CD14-positive monocyte (primary cell): ENCODE results near the gene PPARG. TPM values are rescaled to one million over a fixed set of nuclear protein-coding genes. Genes with fewer than 3 reads are reported as not detected.

Source experiments
- DNase-seq, 3 donors: peaks; one replicate each; pipeline ENCODE4 v3.0.0-alpha.2; 2011 to 2022
- H2AFZ ChIP-seq: 2 replicates; pipeline ENCODE4 v1.6.0; 2012; ENCODE audit warnings: mild to moderate bottlenecking, low read depth, low read length, inconsistent platforms; ENCODE audit not compliant: insufficient read depth, poor library complexity, severe bottlenecking
- H3K27ac ChIP-seq, 2 donors: 1 replicate in 1 of 2; 2 replicates in 1 of 2; pipeline ENCODE4 v1.5.1; 2012 to 2013; ENCODE audit warnings: low read length in 2 of 2, control low read depth in 1 of 2, inconsistent platforms in 1 of 2, low read depth in 1 of 2, mild to moderate bottlenecking in 1 of 2
- H3K27me3 ChIP-seq, 2 donors: one replicate each; pipeline versions ENCODE4 v1.6.0 to v1.6.1; 2011 to 2013; ENCODE audit warnings: low read length in 2 of 2; ENCODE audit not compliant: control insufficient read depth in 2 of 2, insufficient read depth in 2 of 2
- H3K36me3 ChIP-seq, 2 donors: replicated peaks in 1 of 2; 1 replicate in 1 of 2; 2 replicates in 1 of 2; pipeline versions ENCODE4 v1.5.1 to v1.6.1; 2012 to 2013; ENCODE audit warnings: low read length in 2 of 2, control low read depth in 1 of 2, inconsistent platforms in 1 of 2, mild to moderate bottlenecking in 1 of 2; ENCODE audit not compliant: insufficient read depth in 2 of 2, control insufficient read depth in 1 of 2
- H3K4me1 ChIP-seq, 2 donors: 1 replicate in 1 of 2; 2 replicates in 1 of 2; pipeline versions ENCODE4 v1.5.1 to v1.6.1; 2012 to 2013; ENCODE audit warnings: low read length in 2 of 2, control low read depth in 1 of 2, inconsistent platforms in 1 of 2, mild to moderate bottlenecking in 1 of 2, moderate library complexity in 1 of 2; ENCODE audit not compliant: insufficient read depth in 2 of 2, control insufficient read depth in 1 of 2
- H3K4me2 ChIP-seq: replicated peaks from 2 replicates; pipeline ENCODE3; 2012; ENCODE audit warnings: low read length, moderate library complexity, mild to moderate bottlenecking; ENCODE audit not compliant: poor library complexity, severe bottlenecking; ENCODE audit errors: extremely low read depth
- H3K4me3 ChIP-seq, 3 experiments: fragments of 200-600 bp in 1 of 3; sonication (generic) in 1 of 3; replicated peaks in 1 of 3; 1 replicate in 2 of 3; 2 replicates in 1 of 3; pipeline ENCODE4 v1.5.1; 2011 to 2013; ENCODE audit warnings: low read length in 3 of 3, mild to moderate bottlenecking in 3 of 3, control low read depth in 2 of 3, low read depth in 2 of 3, inconsistent platforms in 1 of 3, moderate library complexity in 1 of 3
- H3K79me2 ChIP-seq: 2 replicates; pipeline ENCODE4 v1.6.0; 2012; ENCODE audit warnings: mild to moderate bottlenecking, control low read depth, inconsistent platforms, low read length, moderate library complexity; ENCODE audit not compliant: insufficient read depth
- H3K9ac ChIP-seq: 2 replicates; pipeline ENCODE4 v1.6.0; 2017; ENCODE audit warnings: low read length, mild to moderate bottlenecking; ENCODE audit not compliant: insufficient read depth, poor library complexity, severe bottlenecking
- H3K9me3 ChIP-seq, 2 donors: replicated peaks in 1 of 2; 1 replicate in 1 of 2; 2 replicates in 1 of 2; pipeline versions ENCODE4 v1.5.1 to v1.6.1; 2012 to 2013; ENCODE audit warnings: low read length in 2 of 2, control low read depth in 1 of 2; ENCODE audit not compliant: control insufficient read depth in 1 of 2, insufficient read depth in 1 of 2
- H4K20me1 ChIP-seq: 2 replicates; pipeline ENCODE4 v1.6.0; 2012; ENCODE audit warnings: mild to moderate bottlenecking, low read length, control low read depth, moderate library complexity; ENCODE audit not compliant: insufficient read depth
- H3K27ac Mint-ChIP-seq, 7 donors: one replicate each; pipeline ENCODE4 v1.8.0; 2020; ENCODE audit warnings: mild to moderate bottlenecking in 7 of 7, mixed read lengths in 7 of 7, moderate library complexity in 6 of 7, inconsistent platforms in 2 of 7
- H3K27me3 Mint-ChIP-seq, 3 donors: one replicate each; pipeline ENCODE4 v1.8.0; 2021 to 2022; ENCODE audit warnings: low read depth in 3 of 3, mild to moderate bottlenecking in 3 of 3, mixed read lengths in 3 of 3, moderate library complexity in 3 of 3, inconsistent platforms in 1 of 3
- H3K36me3 Mint-ChIP-seq, 2 donors: one replicate each; pipeline ENCODE4 v1.8.0; 2020; ENCODE audit warnings: mixed read lengths in 2 of 2, inconsistent platforms in 1 of 2, mild to moderate bottlenecking in 1 of 2
- H3K4me1 Mint-ChIP-seq: one replicate; pipeline ENCODE4 v1.8.0; 2020; ENCODE audit warnings: mild to moderate bottlenecking, mixed read lengths
- H3K4me3 Mint-ChIP-seq, 2 donors: one replicate each; pipeline ENCODE4 v1.8.0; 2020; ENCODE audit warnings: mild to moderate bottlenecking in 2 of 2, mixed read lengths in 2 of 2, moderate library complexity in 1 of 2
- H3K9me3 Mint-ChIP-seq, 7 donors: one replicate each; pipeline ENCODE4 v1.8.0; 2020 to 2022; ENCODE audit warnings: mixed read lengths in 7 of 7, mild to moderate bottlenecking in 6 of 7, moderate library complexity in 6 of 7, inconsistent platforms in 2 of 7
- WGBS: methylation state at CpG from one replicate; pipeline ENCODE4 v1.1.5; 2013; ENCODE audit warnings: missing lambda C conversion rate; ENCODE audit not compliant: insufficient coverage; 5-methylcytosine and 5-hydroxymethylcytosine counted together
- intact Hi-C, 2 donors: fragments of 100-400 bp; cut with micrococcal nuclease; formaldehyde crosslinking; loops; one replicate each; pipeline versions ENCODE4 v1.15.0 to v1.15.1; 2023
- polyA plus RNA-seq, 3 donors: library from polyadenylated mRNA; depleted of rRNA in 1 of 3; unstranded in 2 of 3; stranded (reverse) in 1 of 3; fragments of 300-500 nt in 2 of 3; fragments of >200 nt in 1 of 3; fragmentation: Illumina TruSeq in 2 of 3; gene quantifications; 1 replicate in 2 of 3; 2 replicates in 1 of 3; pipeline ENCODE4 v1.2.3, GENCODE V29; 2012 to 2021
- TF ChIP-seq, protein P1 (sequence below): fragments of 200-600 bp; IDR thresholded peaks from one replicate; pipeline ENCODE4 v1.8.0; 2022; ENCODE audit warnings: antibody characterized with exemption, mild to moderate bottlenecking

Gene PPARG
- polyA plus RNA-seq, 3 donors = 0.56 to 2.0 (median 0.97) TPM

DNA sequence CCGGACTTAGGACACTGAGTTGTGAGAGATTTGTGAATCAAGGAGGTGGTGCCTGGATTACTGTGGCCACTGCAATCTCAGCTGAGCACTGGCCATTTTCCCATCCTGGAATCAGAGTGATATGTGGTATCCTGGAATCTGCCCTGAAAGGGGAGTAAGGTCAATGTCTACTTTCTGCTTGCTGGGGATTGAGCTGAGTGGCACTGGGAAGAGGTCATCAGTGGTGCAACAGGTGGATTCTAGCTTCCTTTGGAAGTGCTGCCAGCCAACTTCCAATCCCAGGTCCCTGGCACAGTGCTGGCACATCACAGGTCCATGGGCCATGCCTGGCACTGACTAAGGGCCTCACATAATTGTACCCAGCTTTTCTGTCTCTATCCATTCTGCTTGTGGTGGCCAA lies 174.8 kb downstream of the PPARG start:
- no peak overlapping the region for H2AFZ ChIP-seq
- TF ChIP-seq, protein P1, sequence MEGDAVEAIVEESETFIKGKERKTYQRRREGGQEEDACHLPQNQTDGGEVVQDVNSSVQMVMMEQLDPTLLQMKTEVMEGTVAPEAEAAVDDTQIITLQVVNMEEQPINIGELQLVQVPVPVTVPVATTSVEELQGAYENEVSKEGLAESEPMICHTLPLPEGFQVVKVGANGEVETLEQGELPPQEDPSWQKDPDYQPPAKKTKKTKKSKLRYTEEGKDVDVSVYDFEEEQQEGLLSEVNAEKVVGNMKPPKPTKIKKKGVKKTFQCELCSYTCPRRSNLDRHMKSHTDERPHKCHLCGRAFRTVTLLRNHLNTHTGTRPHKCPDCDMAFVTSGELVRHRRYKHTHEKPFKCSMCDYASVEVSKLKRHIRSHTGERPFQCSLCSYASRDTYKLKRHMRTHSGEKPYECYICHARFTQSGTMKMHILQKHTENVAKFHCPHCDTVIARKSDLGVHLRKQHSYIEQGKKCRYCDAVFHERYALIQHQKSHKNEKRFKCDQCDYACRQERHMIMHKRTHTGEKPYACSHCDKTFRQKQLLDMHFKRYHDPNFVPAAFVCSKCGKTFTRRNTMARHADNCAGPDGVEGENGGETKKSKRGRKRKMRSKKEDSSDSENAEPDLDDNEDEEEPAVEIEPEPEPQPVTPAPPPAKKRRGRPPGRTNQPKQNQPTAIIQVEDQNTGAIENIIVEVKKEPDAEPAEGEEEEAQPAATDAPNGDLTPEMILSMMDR = no peak
- Mint-ChIP-seq H3K36me3 (peaks cover 0 to 2% of the 10 kb centered on the region in 2 donors), H3K4me3 (no peak overlapping the region), H3K9me3 (peaks cover 0 to 3% (median 0%) of the 10 kb centered on the region in 7 donors), H3K27ac (peak overlapping the region; percentile 93 to 98 (median 96)), H3K27me3 (no peaks in the 10 kb centered on the region), H3K4me1 (peaks cover 56% of the 10 kb centered on the region)
- no peaks in the 10 kb centered on the region for H4K20me1 ChIP-seq
- peak overlapping the region; percentile 10 for H3K9ac ChIP-seq
- H3K27me3 ChIP-seq = no peaks in the 10 kb centered on the region
- no peaks in the 10 kb centered on the region for H3K36me3 ChIP-seq
- no peak overlapping the region for H3K4me2 ChIP-seq
- H3K4me3 ChIP-seq = no peak overlapping the region
- H3K9me3 ChIP-seq = no peaks in the 10 kb centered on the region
- H3K27ac ChIP-seq = peak overlapping the region; percentile 86 to 89
- no peaks in the 10 kb centered on the region for H3K79me2 ChIP-seq
- intact Hi-C loops = no loop called here
- peak in 1 of 3 donors; percentile 25 for DNase-seq
- 50% methylated on average over 1 of the region's 1 CpG for WGBS
- H3K4me1 ChIP-seq = peaks cover 53 to 60% of the 10 kb centered on the region in 2 donors

DNA sequence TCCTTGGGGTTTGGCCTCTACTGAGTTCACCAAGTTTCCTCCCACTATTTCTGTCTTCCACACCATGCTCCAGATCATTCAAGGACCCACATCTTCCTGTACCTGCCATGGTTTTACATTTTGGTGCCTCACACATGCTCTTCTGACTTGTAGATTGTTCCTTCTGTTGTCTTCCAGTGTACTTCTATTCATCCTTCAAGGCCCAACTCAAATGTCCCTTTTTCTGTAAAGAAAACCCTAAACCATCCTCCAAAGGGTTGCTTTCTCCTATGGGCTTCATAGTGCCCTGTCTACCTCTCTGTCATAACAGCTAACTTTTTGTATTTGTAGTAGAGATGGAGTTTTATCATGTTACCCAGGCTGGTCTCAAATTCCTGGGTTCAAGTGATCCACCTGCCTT lies 175.3 kb downstream of the PPARG start:
- H3K4me3 Mint-ChIP-seq = no peak overlapping the region
- Histone ChIP-seq H3K9ac (no peak overlapping the region), H3K79me2 (no peaks in the 10 kb centered on the region), H3K4me3 (no peak overlapping the region), H4K20me1 (no peaks in the 10 kb centered on the region), H3K4me1 (peaks cover 48 to 55% of the 10 kb centered on the region in 2 donors), H3K36me3 (no peaks in the 10 kb centered on the region), H3K27me3 (no peaks in the 10 kb centered on the region), H3K9me3 (no peaks in the 10 kb centered on the region), H2AFZ (no peak overlapping the region), H3K4me2 (no peak overlapping the region), H3K27ac (peak overlapping the region in 1 of 2 donors; percentile 89)
- peaks cover 0 to 2% of the 10 kb centered on the region in 2 donors for H3K36me3 Mint-ChIP-seq
- H3K27me3 Mint-ChIP-seq = no peaks in the 10 kb centered on the region
- H3K9me3 Mint-ChIP-seq = peaks cover 0 to 3% (median 0%) of the 10 kb centered on the region in 7 donors
- intact Hi-C loops = no loop called here
- H3K27ac Mint-ChIP-seq = peak overlapping the region; percentile 93 to 98 (median 96)
- H3K4me1 Mint-ChIP-seq = peaks cover 51% of the 10 kb centered on the region
- TF ChIP-seq, protein P1 = no peak
- no peak for DNase-seq
